IMR-90 (cell line): ENCODE data around the gene NR2C2. TPM values are rescaled to one million over a fixed set of nuclear protein-coding genes. Genes with fewer than 3 reads are reported as not detected.

ENCODE experiments used
- ATAC-seq: fragments of 200-7000 bp; cut with Tn5 transposase; 2 replicates; pipeline ENCODE4 v1.9.1; 2020; ENCODE audit warnings: low read depth, mild to moderate bottlenecking, moderate library complexity
- BruUV-seq: library from RNA; stranded (reverse); fragments of 400-500 nt; replicated peaks from 2 replicates; lab custom pipeline; 2021; lab: Mats Ljungman, UMichigan
- CTCF ChIA-PET: fragments of 300-600 bp; formaldehyde crosslinking; extraction: SDS; loops from one replicate; lab custom pipeline; 2021; ENCODE audit warnings: antibody characterized with exemption; lab: Yijun Ruan, JAX
- POLR2A ChIA-PET: fragments of 300-600 bp; sonication (Branson Sonifier 250); formaldehyde crosslinking; loops from one replicate; lab custom pipeline; 2022; ENCODE audit warnings: antibody characterized with exemption; ENCODE audit not compliant: unreplicated experiment; lab: Charles Lee
- DNase-seq: peaks from one replicate; pipeline ENCODE4 v3.0.0; 2013
- H2AFZ ChIP-seq: replicated peaks from 2 replicates; pipeline ENCODE3; 2013; ENCODE audit warnings: low read length, mild to moderate bottlenecking; ENCODE audit not compliant: poor library complexity
- H2AK5ac ChIP-seq: 2 replicates; pipeline ENCODE4 v1.6.1; 2013; ENCODE audit warnings: low read depth, low read length, inconsistent platforms
- H2AK9ac ChIP-seq: replicated peaks from 2 replicates; pipeline ENCODE3; 2013; ENCODE audit warnings: mild to moderate bottlenecking, low read depth, low read length, moderate library complexity; ENCODE audit not compliant: poor library complexity
- H2BK120ac ChIP-seq: 2 replicates; pipeline ENCODE4 v1.6.1; 2013; ENCODE audit warnings: low read depth, low read length, inconsistent platforms
- H2BK15ac ChIP-seq: 3 replicates; pipeline ENCODE4 v1.6.1; 2013; ENCODE audit warnings: low read depth, low read length, inconsistent platforms
- H2BK20ac ChIP-seq: 2 replicates; pipeline ENCODE4 v1.6.1; 2013; ENCODE audit warnings: low read depth, mild to moderate bottlenecking, inconsistent platforms, low read length, moderate library complexity
- H2BK5ac ChIP-seq: 2 replicates; pipeline ENCODE4 v1.6.1; 2013; ENCODE audit warnings: mild to moderate bottlenecking, low read depth, low read length, inconsistent platforms; ENCODE audit not compliant: poor library complexity, severe bottlenecking
- H3K14ac ChIP-seq: replicated peaks from 2 replicates; pipeline ENCODE4 v1.6.1; 2013; ENCODE audit warnings: low read depth, low read length, inconsistent platforms
- H3K18ac ChIP-seq: 2 replicates; pipeline ENCODE4 v1.6.1; 2013; ENCODE audit warnings: low read depth, low read length, control low read depth
- H3K23ac ChIP-seq: 2 replicates; pipeline ENCODE4 v1.6.1; 2013; ENCODE audit warnings: low read depth, low read length, inconsistent platforms
- H3K27ac ChIP-seq: 2 replicates; pipeline ENCODE4 v1.5.1; 2013; ENCODE audit warnings: mild to moderate bottlenecking, control low read depth, low read length; ENCODE audit not compliant: insufficient read depth
- H3K27me3 ChIP-seq: 2 replicates; pipeline ENCODE4 v1.6.1; 2013; ENCODE audit warnings: low read length; ENCODE audit not compliant: control insufficient read depth, insufficient read depth
- H3K36me3 ChIP-seq: 2 replicates; pipeline ENCODE4 v1.6.1; 2013; ENCODE audit warnings: low read length, mixed read lengths; ENCODE audit not compliant: control insufficient read depth, insufficient read depth
- H3K4ac ChIP-seq: 2 replicates; pipeline ENCODE4 v1.6.1; 2013; ENCODE audit warnings: low read depth, low read length, inconsistent platforms
- H3K4me1 ChIP-seq: 2 replicates; pipeline ENCODE4 v1.6.1; 2013; ENCODE audit warnings: low read length, mixed read lengths; ENCODE audit not compliant: control insufficient read depth, insufficient read depth
- H3K4me2 ChIP-seq: 2 replicates; pipeline ENCODE4 v1.6.1; 2013; ENCODE audit warnings: low read depth, mild to moderate bottlenecking, control low read depth, low read length, moderate library complexity
- H3K4me3 ChIP-seq: 2 replicates; pipeline ENCODE4 v1.5.1; 2013; ENCODE audit warnings: low read depth, mild to moderate bottlenecking, control low read depth, low read length, moderate library complexity; ENCODE audit not compliant: insufficient read depth
- H3K56ac ChIP-seq: 2 replicates; pipeline ENCODE4 v1.6.1; 2013; ENCODE audit warnings: low read length, inconsistent platforms; ENCODE audit not compliant: insufficient read depth; ENCODE audit errors: extremely low read depth
- H3K79me1 ChIP-seq, 2 experiments: 2 replicates each; pipeline ENCODE4 v1.6.1; 2013; ENCODE audit warnings: low read length in 2 of 2, inconsistent platforms in 1 of 2, low read depth in 1 of 2
- H3K9ac ChIP-seq: 2 replicates; pipeline ENCODE4 v1.6.1; 2013; ENCODE audit warnings: low read depth, low read length, control low read depth
- H3K9me1 ChIP-seq: 2 replicates; pipeline ENCODE4 v1.6.1; 2013; ENCODE audit warnings: low read length, inconsistent platforms; ENCODE audit not compliant: insufficient read depth
- H3K9me3 ChIP-seq: 2 replicates; pipeline ENCODE4 v1.6.1; 2013; ENCODE audit warnings: low read length; ENCODE audit not compliant: control insufficient read depth, insufficient read depth
- H4K20me1 ChIP-seq: 2 replicates; pipeline ENCODE4 v1.6.1; 2013; ENCODE audit warnings: low read length, inconsistent platforms; ENCODE audit not compliant: insufficient read depth
- H4K5ac ChIP-seq: 2 replicates; pipeline ENCODE4 v1.6.1; 2013; ENCODE audit warnings: mild to moderate bottlenecking, low read depth, low read length, control low read depth
- H4K8ac ChIP-seq, 2 experiments: 2 replicates each; pipeline ENCODE4 v1.6.1; 2013; ENCODE audit warnings: low read depth in 2 of 2, low read length in 2 of 2, control low read depth in 1 of 2, inconsistent platforms in 1 of 2
- H4K91ac ChIP-seq: 2 replicates; pipeline ENCODE4 v1.6.1; 2013; ENCODE audit warnings: low read depth, low read length, inconsistent platforms; ENCODE audit not compliant: insufficient read depth
- BHLHE40 ChIP-seq: fragments of 150-350 bp; IDR thresholded peaks from 2 replicates; pipeline ENCODE4 v1.6.1; 2016; ENCODE audit warnings: mild to moderate bottlenecking, low read depth, low read length
- CEBPB ChIP-seq: IDR thresholded peaks from 2 replicates; pipeline ENCODE4 v1.6.1; 2012; ENCODE audit warnings: low read depth, low read length, improper control_type of control experiment
- CTCF ChIP-seq: conservative IDR thresholded peaks from 2 replicates; pipeline ENCODE4 v1.5.1; 2012; ENCODE audit warnings: mild to moderate bottlenecking, low read depth, low read length, improper control_type of control experiment
- ELK1 ChIP-seq: fragments of 150-350 bp; IDR thresholded peaks from 2 replicates; pipeline ENCODE4 v1.6.1; 2016; ENCODE audit warnings: low read depth, mild to moderate bottlenecking, low read length, moderate library complexity, borderline replicate concordance
- MAFK ChIP-seq: IDR thresholded peaks from 2 replicates; pipeline ENCODE4 v1.6.1; 2012; ENCODE audit warnings: low read depth, low read length, improper control_type of control experiment
- MXI1 ChIP-seq: IDR thresholded peaks from 2 replicates; pipeline ENCODE4 v1.6.1; 2012; ENCODE audit warnings: low read depth, mild to moderate bottlenecking, low read length, moderate library complexity, borderline replicate concordance
- POLR2A ChIP-seq: IDR thresholded peaks from 2 replicates; pipeline ENCODE4 v1.6.1; 2012; ENCODE audit warnings: mild to moderate bottlenecking, low read depth, low read length
- RCOR1 ChIP-seq: IDR thresholded peaks from 2 replicates; pipeline ENCODE4 v1.6.1; 2012; ENCODE audit warnings: mild to moderate bottlenecking, low read length, improper control_type of control experiment; ENCODE audit not compliant: insufficient replicate concordance
- WGBS, 2 experiments: methylation state at CpG; one replicate each; pipeline versions ENCODE4 v1.1.5 to v1.1.7; 2013; ENCODE audit warnings: missing lambda C conversion rate in 2 of 2; ENCODE audit not compliant: insufficient read length in 1 of 2; ENCODE audit errors: extremely low coverage in 2 of 2; 5-methylcytosine and 5-hydroxymethylcytosine counted together
- dilution Hi-C: fragments of 300-500 bp; cut with HindIII; formaldehyde crosslinking; loops from one replicate; pipeline ENCODE4 v1.14.3; 2018; ENCODE audit warnings: low sequenced_read_pairs; ENCODE audit not compliant: unreplicated experiment
- in situ Hi-C: fragments of 300-500 bp; cut with MboI; formaldehyde crosslinking; loops from 3 replicates; pipeline ENCODE4 v1.14.3; 2019; ENCODE audit warnings: low sequenced_read_pairs, inconsistent platforms, mixed read lengths
- intact Hi-C: fragments of 100-400 bp; cut with micrococcal nuclease; formaldehyde crosslinking; loops from 2 replicates; pipeline ENCODE4 v1.10.0; 2022
- polyA plus RNA-seq, 3 experiments: library from polyadenylated mRNA; depleted of rRNA; stranded (reverse); fragments of >200 nt; gene quantifications; 2 replicates each; pipeline ENCODE4 v1.2.3, GENCODE V29; 2012; ENCODE audit warnings: low replicate concordance in 1 of 3
- total RNA-seq: library from RNA; depleted of rRNA; stranded (reverse); fragments of >200 nt; gene quantifications from 2 replicates; pipeline ENCODE4 v1.2.3, GENCODE V29; 2012

NR2C2 gene
- total and polyA plus RNA-seq, 2 of the 4 experiments (the other 2 are of a cell fraction): 10.4 to 13.8 TPM

- POLR2A ChIA-PET: no interaction called here
- peaks cover 13% of the 10 kb centered on the region for H3K36me3 ChIP-seq
- H4K91ac ChIP-seq: no peak overlapping the region
- DNase-seq: no peak
- ATAC-seq: no peak
- H2BK20ac ChIP-seq: no peak overlapping the region
- no peak overlapping the region for H2BK15ac ChIP-seq
- no peak overlapping the region for H3K4me2 ChIP-seq
- peaks cover 10% of the 10 kb centered on the region for H3K9me1 ChIP-seq
- WGBS, 2 experiments: no CpG with 5 or more reads among the region's 3 CpGs
- CTCF ChIA-PET: no interaction called here
- H3K27ac ChIP-seq: no peak overlapping the region; the same call in 1 of the 2 replicates
- H3K79me1 ChIP-seq: peaks cover 22 to 28% of the 10 kb centered on the region in 2 experiments
- no peak for TF ChIP-seq CEBPB
- TF ChIP-seq MAFK: no peak
- TF ChIP-seq RCOR1: no peak
- no peak for TF ChIP-seq ELK1
- TF ChIP-seq BHLHE40: no peak
- TF ChIP-seq POLR2A: no peak
- no peak for TF ChIP-seq CTCF
- TF ChIP-seq MXI1: no peak
- no peaks in the 10 kb centered on the region for H4K20me1 ChIP-seq
- H2AK5ac ChIP-seq: no peak overlapping the region
- no peak overlapping the region for H3K9ac ChIP-seq
- H3K4me1 ChIP-seq: peaks cover 9% of the 10 kb centered on the region
- H3K4me3 ChIP-seq: no peak overlapping the region
- no TSS peak for BruUV-seq
- no peak overlapping the region for H3K18ac ChIP-seq
- dilution Hi-C loops: no loop called here
- H3K56ac ChIP-seq: no peak overlapping the region
- in situ Hi-C loops: no loop called here
- no peak overlapping the region for H2AK9ac ChIP-seq
- H3K9me3 ChIP-seq: no peaks in the 10 kb centered on the region
- H4K8ac ChIP-seq: no peak overlapping the region
- no peak overlapping the region for H3K4ac ChIP-seq
- H4K5ac ChIP-seq: no peak overlapping the region
- intact Hi-C loops: loop anchor here (5.0 kb wide), 1 partner anchor 169 kb away; no protein-coding TSS in a partner anchor
- no peak overlapping the region for H3K14ac ChIP-seq
- H3K27me3 ChIP-seq: no peaks in the 10 kb centered on the region
- H3K23ac ChIP-seq: no peak overlapping the region
- no peak overlapping the region for H2AFZ ChIP-seq
- H2BK120ac ChIP-seq: no peak overlapping the region
- H2BK5ac ChIP-seq: no peak overlapping the region
Observed at GRCh38 chr3:15096046-15096445, 148.7 kb downstream of the NR2C2 start.
